CD4-positive, alpha-beta T cell (primary cell): ENCODE results near the gene CDK6. TPM values are rescaled to one million over a fixed set of nuclear protein-coding genes. Genes with fewer than 3 reads are reported as not detected.

Experiments used
- ATAC-seq: fragments of 200-7000 bp; cut with Tn5 transposase; one replicate; pipeline ENCODE4 v1.10.0; 2022; ENCODE audit warnings: mild to moderate bottlenecking; ENCODE audit not compliant: poor library complexity
- CTCF ChIA-PET: fragments of 350-600 bp; sonication (Branson Sonifier 250); formaldehyde crosslinking; loops from one replicate; lab custom pipeline; 2021; ENCODE audit warnings: antibody characterized with exemption, inconsistent platforms; lab: Charles Lee
- POLR2A ChIA-PET: fragments of 350-600 bp; sonication (Branson Sonifier 250); formaldehyde crosslinking; loops from one replicate; lab custom pipeline; 2021; ENCODE audit warnings: antibody characterized with exemption, inconsistent platforms; lab: Charles Lee
- DNase-seq, 14 experiments: peaks; one replicate each; pipeline ENCODE4 v3.0.0-alpha.2; 2013 to 2020; ENCODE audit warnings: mixed read lengths in 2 of 14
- H3K27ac ChIP-seq, 2 donors: one replicate each; pipeline versions ENCODE4 v1.5.1 to v1.7.0; 2013; ENCODE audit warnings: low read length in 2 of 2, low read depth in 1 of 2, mild to moderate bottlenecking in 1 of 2
- H3K27me3 ChIP-seq, 2 experiments: 1 replicate in 1 of 2; 2 replicates in 1 of 2; pipeline versions ENCODE4 v1.6.1 to v1.7.0; 2013; ENCODE audit warnings: low read length in 2 of 2, control low read depth in 1 of 2, mild to moderate bottlenecking in 1 of 2, moderate library complexity in 1 of 2; ENCODE audit not compliant: insufficient read depth in 2 of 2, control insufficient read depth in 1 of 2
- H3K36me3 ChIP-seq: one replicate; pipeline ENCODE4 v1.6.1; 2013; ENCODE audit warnings: low read length, control low read depth; ENCODE audit not compliant: insufficient read depth
- H3K4me1 ChIP-seq: one replicate; pipeline ENCODE4 v1.6.1; 2013; ENCODE audit warnings: low read length, control low read depth; ENCODE audit not compliant: insufficient read depth
- H3K4me3 ChIP-seq: one replicate; pipeline ENCODE4 v1.5.1; 2013; ENCODE audit warnings: mild to moderate bottlenecking, low read length, moderate library complexity
- H3K9me3 ChIP-seq, 2 experiments: 1 replicate in 1 of 2; 2 replicates in 1 of 2; pipeline versions ENCODE4 v1.6.1 to v1.7.0; 2013; ENCODE audit warnings: low read length in 2 of 2, mild to moderate bottlenecking in 2 of 2, control low read depth in 1 of 2, moderate library complexity in 1 of 2; ENCODE audit not compliant: control insufficient read depth in 1 of 2, insufficient read depth in 1 of 2
- H3K27ac Mint-ChIP-seq: one replicate; pipeline ENCODE4 v1.8.0; 2020; ENCODE audit warnings: mixed read lengths
- H3K27me3 Mint-ChIP-seq: one replicate; pipeline ENCODE4 v1.8.0; 2021; ENCODE audit warnings: mixed read lengths
- H3K36me3 Mint-ChIP-seq: one replicate; pipeline ENCODE4 v1.8.0; 2021; ENCODE audit warnings: low read depth, mixed read lengths
- H3K4me1 Mint-ChIP-seq: one replicate; pipeline ENCODE4 v1.8.0; 2021; ENCODE audit warnings: low read depth, mixed read lengths
- H3K4me3 Mint-ChIP-seq: one replicate; pipeline ENCODE4 v1.8.0; 2020; ENCODE audit warnings: mild to moderate bottlenecking, mixed read lengths
- H3K9me3 Mint-ChIP-seq: one replicate; pipeline ENCODE4 v1.8.0; 2020; ENCODE audit warnings: mixed read lengths
- CTCF ChIP-seq: fragments of 200-600 bp; IDR thresholded peaks from one replicate; pipeline ENCODE4 v1.8.0; 2022; ENCODE audit warnings: antibody characterized with exemption, mild to moderate bottlenecking
- intact Hi-C, 2 experiments: fragments of 100-400 bp; cut with DNase I in 1 of 2; cut with micrococcal nuclease in 1 of 2; formaldehyde crosslinking; loops; one replicate each; pipeline versions ENCODE4 v1.15.1 to v1.9.0; 2023 to 2025; cut with DNase I, micrococcal nuclease
- total RNA-seq, 174 experiments: library from RNA in 2 of 174; stranded (reverse) in 2 of 174; gene quantifications; one replicate each; pipeline ENCODE4 v1.2.3 and lab custom pipeline; 2021 to 2026

CDK6 gene
- total RNA-seq, 2 experiments from 2014 or later, result 13.0 to 13.7 TPM

- Mint-ChIP-seq H3K36me3 (no peaks in the 10 kb centered on the region), H3K4me3 (no peak overlapping the region), H3K9me3 (no peaks in the 10 kb centered on the region), H3K27ac (no peak overlapping the region), H3K4me1 (peaks cover 19% of the 10 kb centered on the region), H3K27me3 (peaks cover 8% of the 10 kb centered on the region)
- H3K27me3 ChIP-seq, result no peaks in the 10 kb centered on the region
- H3K27ac ChIP-seq, result no peak overlapping the region
- no peak for TF ChIP-seq CTCF
- no peaks in the 10 kb centered on the region for H3K9me3 ChIP-seq
- ChIA-PET POLR2A (interaction anchor here (0.6 kb wide), 1 partner anchor 23 kb away, joined by 3 read pairs; no protein-coding TSS in a partner anchor), CTCF (no interaction called here)
- H3K4me3 ChIP-seq, result no peak overlapping the region
- H3K36me3 ChIP-seq, result no peaks in the 10 kb centered on the region
- ATAC-seq (no peak), DNase-seq (no peak)
- intact Hi-C loops, result no loop called here
- H3K4me1 ChIP-seq, result no peaks in the 10 kb centered on the region
These were observed 38.8 kb upstream of the CDK6 start for GRCh38 chr7:92875173-92875572.

GRCh38 chr7:92874567-92874966, 38.2 kb upstream of the CDK6 start:
- H3K4me3 Mint-ChIP-seq, result no peak overlapping the region
- Histone ChIP-seq H3K27me3 (no peaks in the 10 kb centered on the region), H3K9me3 (no peaks in the 10 kb centered on the region), H3K4me3 (no peak overlapping the region), H3K4me1 (no peaks in the 10 kb centered on the region), H3K27ac (no peak overlapping the region), H3K36me3 (no peaks in the 10 kb centered on the region)
- ATAC-seq (no peak), DNase-seq (no peak)
- no peak overlapping the region for H3K27ac Mint-ChIP-seq
- H3K4me1 Mint-ChIP-seq, result peaks cover 19% of the 10 kb centered on the region
- intact Hi-C loops, result no loop called here
- ChIA-PET POLR2A (interaction anchor here (0.6 kb wide), 1 partner anchor 24 kb away, joined by 3 read pairs; no protein-coding TSS in a partner anchor), CTCF (no interaction called here)
- no peaks in the 10 kb centered on the region for H3K36me3 Mint-ChIP-seq
- peaks cover 2% of the 10 kb centered on the region for H3K9me3 Mint-ChIP-seq
- no peak for TF ChIP-seq CTCF
- peaks cover 11% of the 10 kb centered on the region for H3K27me3 Mint-ChIP-seq

- Histone ChIP-seq H3K27me3 (no peaks in the 10 kb centered on the region), H3K4me1 (no peaks in the 10 kb centered on the region), H3K27ac (no peak overlapping the region), H3K36me3 (no peaks in the 10 kb centered on the region), H3K4me3 (no peak overlapping the region), H3K9me3 (peaks cover 0 to 6% of the 10 kb centered on the region in 2 experiments)
- no peak for DNase-seq
- Mint-ChIP-seq H3K4me1 (peaks cover 19% of the 10 kb centered on the region), H3K27me3 (peaks cover 14% of the 10 kb centered on the region), H3K4me3 (no peak overlapping the region), H3K36me3 (no peaks in the 10 kb centered on the region), H3K27ac (no peak overlapping the region), H3K9me3 (peaks cover 2% of the 10 kb centered on the region)
- ATAC-seq, result no peak
- no peak for TF ChIP-seq CTCF
- intact Hi-C loops, result no loop called here
- ChIA-PET POLR2A (no interaction called here), CTCF (interaction anchor here (0.6 kb wide), 1 partner anchor 122 kb away, joined by 3 read pairs; no protein-coding TSS in a partner anchor)
These were observed 37.4 kb upstream of the CDK6 start for GRCh38 chr7:92873776-92874175.
